GM12874 (cell line): Measurements from ENCODE around the gene FAM98B.

Source experiments
- TF ChIP-seq, protein P1 (sequence below): IDR thresholded peaks from 2 replicates; pipeline ENCODE4 v1.5.1; 2011; ENCODE audit warnings: low read depth, mild to moderate bottlenecking, control low read depth, low read length, moderate library complexity; ENCODE audit not compliant: insufficient read depth

FAM98B gene

DNA sequence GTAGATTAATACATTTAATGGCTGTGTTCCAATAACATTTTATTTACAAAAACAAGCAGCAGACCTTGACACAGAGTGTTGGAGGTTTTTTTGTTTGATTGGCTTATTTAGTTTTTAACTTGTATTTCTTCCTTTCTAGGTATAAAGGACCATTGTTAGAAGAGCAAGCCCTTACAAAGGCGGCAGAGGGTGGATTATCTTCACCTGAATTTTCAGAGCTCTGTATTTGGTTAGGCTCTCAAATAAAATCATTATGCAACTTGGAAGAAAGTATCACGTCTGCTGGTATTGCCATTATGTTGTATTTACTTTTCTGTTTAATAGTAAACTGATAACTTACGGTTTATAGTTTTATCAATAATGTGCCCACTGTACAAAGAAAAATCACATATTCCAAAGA lies 10.0 kb downstream of the FAM98B start:
- TF ChIP-seq, protein P1, sequence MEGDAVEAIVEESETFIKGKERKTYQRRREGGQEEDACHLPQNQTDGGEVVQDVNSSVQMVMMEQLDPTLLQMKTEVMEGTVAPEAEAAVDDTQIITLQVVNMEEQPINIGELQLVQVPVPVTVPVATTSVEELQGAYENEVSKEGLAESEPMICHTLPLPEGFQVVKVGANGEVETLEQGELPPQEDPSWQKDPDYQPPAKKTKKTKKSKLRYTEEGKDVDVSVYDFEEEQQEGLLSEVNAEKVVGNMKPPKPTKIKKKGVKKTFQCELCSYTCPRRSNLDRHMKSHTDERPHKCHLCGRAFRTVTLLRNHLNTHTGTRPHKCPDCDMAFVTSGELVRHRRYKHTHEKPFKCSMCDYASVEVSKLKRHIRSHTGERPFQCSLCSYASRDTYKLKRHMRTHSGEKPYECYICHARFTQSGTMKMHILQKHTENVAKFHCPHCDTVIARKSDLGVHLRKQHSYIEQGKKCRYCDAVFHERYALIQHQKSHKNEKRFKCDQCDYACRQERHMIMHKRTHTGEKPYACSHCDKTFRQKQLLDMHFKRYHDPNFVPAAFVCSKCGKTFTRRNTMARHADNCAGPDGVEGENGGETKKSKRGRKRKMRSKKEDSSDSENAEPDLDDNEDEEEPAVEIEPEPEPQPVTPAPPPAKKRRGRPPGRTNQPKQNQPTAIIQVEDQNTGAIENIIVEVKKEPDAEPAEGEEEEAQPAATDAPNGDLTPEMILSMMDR = no peak

DNA sequence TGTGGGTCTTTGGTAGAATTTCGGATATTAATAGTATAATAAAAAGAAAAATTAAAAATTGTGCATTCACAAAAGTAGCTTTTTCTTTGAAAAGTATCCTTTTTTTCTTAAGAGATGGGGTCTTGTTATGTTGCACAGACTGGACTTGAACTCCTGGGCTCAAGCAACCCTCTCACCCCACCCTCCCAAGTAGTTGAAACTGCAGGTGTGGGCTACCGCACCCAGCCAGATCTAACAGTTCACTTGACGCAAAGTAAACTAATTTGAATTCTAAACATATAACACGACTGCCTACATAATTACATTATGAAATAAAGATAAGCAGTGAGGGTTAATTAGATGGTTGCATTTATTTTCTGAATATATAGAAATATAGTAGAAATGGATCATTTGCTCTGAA lies 10.7 kb downstream of the FAM98B start:
- TF ChIP-seq, protein P1 = no peak

DNA sequence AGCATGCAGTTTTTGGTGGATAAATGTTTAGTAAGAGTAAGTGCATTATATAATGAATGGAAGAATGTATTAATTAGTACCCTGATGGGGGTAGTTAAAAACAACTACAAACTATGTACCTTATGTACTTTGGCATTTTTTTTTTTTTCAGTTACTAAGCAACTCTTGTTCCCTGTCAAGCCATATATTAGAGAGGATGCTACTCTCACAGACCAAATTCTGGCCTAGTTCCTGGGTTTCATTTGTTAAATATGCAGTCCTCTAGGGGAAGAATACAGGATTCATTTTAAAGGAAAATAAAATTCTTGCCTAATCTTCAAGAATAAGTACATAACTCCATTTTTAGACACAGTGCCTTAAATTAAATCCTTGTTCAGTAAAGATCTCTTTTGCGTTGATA lies 16.9 kb downstream of the FAM98B start:
- TF ChIP-seq, protein P1 = no peak

DNA sequence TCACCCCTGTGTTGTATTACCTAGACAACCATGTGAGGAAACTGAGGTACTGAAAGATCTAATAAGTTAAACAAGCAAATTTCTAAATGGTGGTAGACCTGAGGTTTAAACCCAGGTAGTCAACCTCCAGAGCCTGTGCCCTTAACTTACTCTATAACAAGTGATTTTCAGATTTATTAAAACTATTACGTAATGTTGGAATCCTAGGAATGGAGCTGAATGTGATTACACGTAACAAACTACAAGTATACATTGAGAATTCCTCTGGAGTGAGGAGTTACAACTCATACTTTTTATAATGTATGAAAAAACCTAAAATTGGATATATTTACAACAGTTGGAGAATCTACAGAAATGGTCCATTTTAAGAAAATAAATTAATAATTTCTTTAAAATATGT lies 18.0 kb downstream of the FAM98B start:
- TF ChIP-seq, protein P1 = no peak

DNA sequence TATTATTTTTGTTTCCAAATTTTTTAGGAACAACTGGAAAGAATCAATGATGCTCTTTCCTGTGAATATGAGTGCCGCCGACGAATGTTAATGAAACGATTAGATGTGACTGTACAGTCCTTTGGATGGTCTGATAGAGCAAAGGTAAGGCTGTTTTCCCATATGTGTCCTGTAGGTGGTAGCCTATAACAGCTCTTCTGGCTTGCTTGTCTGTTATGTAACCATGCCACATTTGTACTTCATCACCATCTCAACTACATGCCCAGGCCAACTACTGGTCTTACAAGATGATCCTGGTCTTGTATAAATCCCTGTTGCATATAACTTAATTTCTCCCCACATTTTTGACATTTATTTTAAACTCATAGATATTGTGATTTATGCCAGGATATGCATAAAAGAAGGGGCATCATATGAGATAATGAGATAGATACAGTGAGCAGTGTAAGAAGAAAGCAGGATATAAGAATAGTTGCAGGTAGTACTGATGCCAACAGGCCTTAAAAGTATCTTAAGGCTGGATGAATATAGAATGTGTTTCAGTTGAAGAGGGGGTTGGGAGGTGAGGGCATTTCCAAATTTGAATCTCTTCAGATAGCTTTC lies 20.3 kb downstream of the FAM98B start:
- TF ChIP-seq, protein P1 = peak; percentile 71

DNA sequence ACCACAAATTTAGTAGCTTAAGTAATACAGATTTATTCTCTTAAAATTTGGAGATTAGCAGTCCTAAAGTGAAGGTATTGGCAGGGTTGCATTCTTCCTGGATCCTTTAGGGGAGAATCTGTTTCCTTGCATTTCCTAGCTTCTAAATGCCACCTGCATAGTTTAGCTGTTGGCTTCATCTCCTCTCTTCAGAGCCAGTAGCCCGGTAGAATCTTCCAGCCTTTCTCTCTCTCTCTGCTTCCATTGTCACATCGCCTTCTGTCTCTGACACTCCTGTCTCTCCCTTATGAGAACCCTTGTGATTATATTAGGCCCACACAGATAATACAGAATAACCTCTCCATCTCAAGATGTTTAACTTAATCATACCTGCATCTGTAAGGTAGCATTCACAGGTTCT lies 21.4 kb downstream of the FAM98B start:
- TF ChIP-seq, protein P1 = no peak

DNA sequence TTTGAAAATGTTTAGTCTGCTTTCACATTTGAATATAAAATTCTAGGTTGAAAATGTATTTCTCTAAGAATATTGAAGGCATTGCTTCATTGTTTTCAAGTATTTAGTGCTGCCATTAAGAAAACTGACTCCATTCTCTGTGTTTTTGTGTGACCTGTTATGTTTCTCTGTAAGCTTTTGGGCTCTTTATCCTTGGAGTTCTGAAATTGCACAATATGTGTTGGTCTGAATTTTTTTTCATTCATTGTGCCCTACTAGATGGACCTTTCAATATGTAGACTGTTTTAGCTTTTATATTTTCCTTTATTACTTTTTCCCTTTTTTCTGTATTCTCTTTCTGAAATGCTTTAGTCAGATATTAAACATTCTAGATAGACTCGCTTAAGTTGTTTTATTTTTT lies 22.2 kb downstream of the FAM98B start:
- TF ChIP-seq, protein P1 = no peak
